Gastroesophageal sphincter (tissue), 4 donors: ENCODE data around the gene HUNK. TPM values are rescaled to one million over a fixed set of nuclear protein-coding genes. Genes with fewer than 3 reads are reported as not detected.

ENCODE experiments used
- ATAC-seq: fragments of 150-250 bp; one replicate; pipeline ENCODE4 v1.9.1; 2016; ENCODE audit warnings: mild to moderate bottlenecking, moderate library complexity
- H3K27ac ChIP-seq, 4 donors: fragments of 200-600 bp; sonication (generic) in 3 of 4; 1 replicate in 3 of 4; 2 replicates in 1 of 4; pipeline ENCODE4 v1.5.1; 2016 to 2019
- H3K27me3 ChIP-seq: fragments of 200-600 bp; sonication (generic); one replicate; pipeline ENCODE4 v1.5.1; 2019
- H3K36me3 ChIP-seq, 2 donors: fragments of 200-600 bp; sonication (generic); one replicate each; pipeline ENCODE4 v1.5.1; 2019; ENCODE audit warnings: control low read depth in 1 of 2
- H3K4me1 ChIP-seq, 3 donors: fragments of 200-600 bp; sonication (generic); 1 replicate in 2 of 3; 2 replicates in 1 of 3; pipeline ENCODE4 v1.5.1; 2016 to 2019; ENCODE audit warnings: control low read depth in 2 of 3
- H3K4me3 ChIP-seq, 2 donors: fragments of 200-600 bp; sonication (generic); one replicate each; pipeline ENCODE4 v1.5.1; 2019; ENCODE audit warnings: mild to moderate bottlenecking in 1 of 2, moderate library complexity in 1 of 2
- H3K9me3 ChIP-seq, 3 donors: fragments of 200-600 bp; sonication (generic); one replicate each; pipeline ENCODE4 v1.5.1; 2017 to 2019; ENCODE audit warnings: control low read depth in 2 of 3
- CTCF ChIP-seq, 4 experiments: fragments of 200-600 bp in 2 of 4; fragments of 450-650 bp in 2 of 4; sonication (generic) in 1 of 4; IDR thresholded peaks; one replicate each; pipeline ENCODE4 v1.5.1; 2017 to 2019; ENCODE audit warnings: antibody characterized with exemption in 4 of 4, mild to moderate bottlenecking in 2 of 4, moderate library complexity in 2 of 4
- EP300 ChIP-seq: sonication (generic); formaldehyde crosslinking; IDR thresholded peaks from one replicate; pipeline ENCODE4 v1.6.1; 2017; ENCODE audit warnings: antibody characterized with exemption, mild to moderate bottlenecking
- POLR2A ChIP-seq, 2 donors: fragments of 450-650 bp; IDR thresholded peaks; one replicate each; pipeline ENCODE4 v1.6.1; 2017; ENCODE audit warnings: antibody characterized with exemption in 2 of 2, mild to moderate bottlenecking in 2 of 2, moderate library complexity in 1 of 2
- POLR2AphosphoS5 ChIP-seq: sonication (generic); formaldehyde crosslinking; IDR thresholded peaks from one replicate; pipeline ENCODE4 v1.6.1; 2017; ENCODE audit warnings: antibody characterized with exemption
- WGBS, 2 donors: methylation state at CpG; one replicate each; pipeline ENCODE4 v1.1.5; 2018; ENCODE audit warnings: low coverage in 1 of 2; 5-methylcytosine and 5-hydroxymethylcytosine counted together
- total RNA-seq, 4 donors: library from RNA; depleted of rRNA; stranded (reverse); fragments of >200 nt; gene quantifications; one replicate each; pipeline ENCODE4 v1.1.0, GENCODE V29; 2016

Gene HUNK
- total RNA-seq, 4 donors from 2014 or later = 0.47 to 1.7 (median 0.81) TPM

GRCh38 chr21:31888936-31889371 is 16.1 kb downstream of the HUNK start:
- Histone ChIP-seq H3K36me3 (no peaks in the 10 kb centered on the region), H3K27me3 (peaks cover 22% of the 10 kb centered on the region), H3K4me3 (no peak overlapping the region), H3K27ac (no peak overlapping the region), H3K4me1 (no peaks in the 10 kb centered on the region), H3K9me3 (no peaks in the 10 kb centered on the region)
- TF ChIP-seq EP300 = no peak
- no peak for TF ChIP-seq CTCF (IDR thresholded peaks at IDR 0.05)
- TF ChIP-seq POLR2AphosphoS5 = no peak
- WGBS, 2 donors = 31 to 41% methylated on average over 5 to 8 of the region's 8 CpGs
- ATAC-seq = no peak

GRCh38 chr21:31889460-31889859 is 16.6 kb downstream of the HUNK start:
- H3K27ac ChIP-seq = no peak overlapping the region
- WGBS, 2 donors = 79 to 86% methylated on average over 2 of the region's 2 CpGs
- no peak for ATAC-seq

GRCh38 chr21:31892686-31893085 is 19.9 kb downstream of the HUNK start:
- Histone ChIP-seq H3K27me3 (peaks cover 13% of the 10 kb centered on the region), H3K9me3 (no peaks in the 10 kb centered on the region), H3K27ac (no peak overlapping the region), H3K4me3 (no peak overlapping the region), H3K4me1 (no peaks in the 10 kb centered on the region), H3K36me3 (no peaks in the 10 kb centered on the region)
- 72 to 74% methylated on average over 6 to 9 of the region's 9 CpGs for WGBS, 2 donors
- no peak for ATAC-seq
- TF ChIP-seq POLR2AphosphoS5 = no peak
- TF ChIP-seq EP300 = no peak
- TF ChIP-seq CTCF (IDR thresholded peaks at IDR 0.05) = no peak

More at GRCh38 chr21:31889460-31889859, 16.6 kb downstream of the HUNK start:
- Histone ChIP-seq H3K9me3 (no peaks in the 10 kb centered on the region), H3K36me3 (no peaks in the 10 kb centered on the region), H3K4me3 (no peak overlapping the region), H3K4me1 (no peaks in the 10 kb centered on the region), H3K27me3 (peaks cover 21% of the 10 kb centered on the region)
- TF ChIP-seq POLR2A (IDR thresholded peaks at IDR 0.05) (no peak), CTCF (IDR thresholded peaks at IDR 0.05) (no peak), POLR2AphosphoS5 (no peak), EP300 (no peak)

DNA sequence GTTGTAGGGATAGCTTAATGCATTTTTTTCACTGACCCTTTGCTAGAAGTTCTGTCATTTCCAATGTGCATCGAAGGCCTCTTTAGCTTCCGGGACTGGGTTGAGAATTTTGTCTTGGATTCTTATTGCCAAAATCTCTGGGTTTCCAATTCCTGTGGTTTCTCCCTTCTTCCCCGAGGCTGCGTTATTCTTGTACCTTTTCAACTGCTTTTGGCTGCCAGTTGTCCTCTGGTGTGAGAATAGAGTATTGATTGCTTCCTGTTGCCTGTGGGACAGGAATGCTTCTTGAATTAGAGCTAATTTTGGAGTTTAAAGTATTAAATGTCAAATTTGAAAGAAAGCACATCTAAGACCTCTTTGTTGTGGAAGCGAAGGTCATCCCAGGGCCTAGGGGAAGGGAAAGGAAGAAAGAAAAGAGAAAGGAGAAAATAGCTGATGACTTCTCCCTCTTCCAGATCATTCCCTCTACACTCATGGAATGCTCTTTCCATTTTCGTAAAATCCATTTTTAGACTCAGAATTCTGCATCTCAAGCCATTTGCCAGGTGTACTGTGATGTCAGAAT is 21.1 kb downstream of the HUNK start:
- Histone ChIP-seq H3K9me3 (no peaks in the 10 kb centered on the region), H3K27me3 (peaks cover 13% of the 10 kb centered on the region), H3K4me3 (no peak overlapping the region), H3K36me3 (no peaks in the 10 kb centered on the region), H3K4me1 (no peaks in the 10 kb centered on the region), H3K27ac (no peak overlapping the region)
- WGBS, 2 donors = 62 to 70% methylated on average over 6 of the region's 6 CpGs
- TF ChIP-seq EP300 (no peak), POLR2AphosphoS5 (no peak), POLR2A (IDR thresholded peaks at IDR 0.05) (no peak), CTCF (IDR thresholded peaks at IDR 0.05) (no peak)
- ATAC-seq = no peak

GRCh38 chr21:31894457-31894856 is 21.6 kb downstream of the HUNK start:
- H3K4me1 ChIP-seq = no peaks in the 10 kb centered on the region
- TF ChIP-seq POLR2AphosphoS5 = no peak
- TF ChIP-seq CTCF (IDR thresholded peaks at IDR 0.05) = no peak
- TF ChIP-seq POLR2A (IDR thresholded peaks at IDR 0.05) = no peak
- no peak for TF ChIP-seq EP300
- H3K9me3 ChIP-seq = no peaks in the 10 kb centered on the region
- 17 to 67% methylated on average over 1 to 2 of the region's 2 CpGs for WGBS, 2 donors
- no peak for ATAC-seq
- no peaks in the 10 kb centered on the region for H3K36me3 ChIP-seq
- H3K4me3 ChIP-seq = no peak overlapping the region
- H3K27ac ChIP-seq = no peak overlapping the region
- peaks cover 13% of the 10 kb centered on the region for H3K27me3 ChIP-seq
